Measurements from ENCODE around the gene SKIDA1. TPM values are rescaled to one million over a fixed set of nuclear protein-coding genes. Genes with fewer than 3 reads are reported as not detected.

SKIDA1 gene
- total and polyA plus RNA-seq, 2 experiments from 2014 or later: 1.5 to 3.5 TPM

- TF ChIP-seq, protein P1, sequence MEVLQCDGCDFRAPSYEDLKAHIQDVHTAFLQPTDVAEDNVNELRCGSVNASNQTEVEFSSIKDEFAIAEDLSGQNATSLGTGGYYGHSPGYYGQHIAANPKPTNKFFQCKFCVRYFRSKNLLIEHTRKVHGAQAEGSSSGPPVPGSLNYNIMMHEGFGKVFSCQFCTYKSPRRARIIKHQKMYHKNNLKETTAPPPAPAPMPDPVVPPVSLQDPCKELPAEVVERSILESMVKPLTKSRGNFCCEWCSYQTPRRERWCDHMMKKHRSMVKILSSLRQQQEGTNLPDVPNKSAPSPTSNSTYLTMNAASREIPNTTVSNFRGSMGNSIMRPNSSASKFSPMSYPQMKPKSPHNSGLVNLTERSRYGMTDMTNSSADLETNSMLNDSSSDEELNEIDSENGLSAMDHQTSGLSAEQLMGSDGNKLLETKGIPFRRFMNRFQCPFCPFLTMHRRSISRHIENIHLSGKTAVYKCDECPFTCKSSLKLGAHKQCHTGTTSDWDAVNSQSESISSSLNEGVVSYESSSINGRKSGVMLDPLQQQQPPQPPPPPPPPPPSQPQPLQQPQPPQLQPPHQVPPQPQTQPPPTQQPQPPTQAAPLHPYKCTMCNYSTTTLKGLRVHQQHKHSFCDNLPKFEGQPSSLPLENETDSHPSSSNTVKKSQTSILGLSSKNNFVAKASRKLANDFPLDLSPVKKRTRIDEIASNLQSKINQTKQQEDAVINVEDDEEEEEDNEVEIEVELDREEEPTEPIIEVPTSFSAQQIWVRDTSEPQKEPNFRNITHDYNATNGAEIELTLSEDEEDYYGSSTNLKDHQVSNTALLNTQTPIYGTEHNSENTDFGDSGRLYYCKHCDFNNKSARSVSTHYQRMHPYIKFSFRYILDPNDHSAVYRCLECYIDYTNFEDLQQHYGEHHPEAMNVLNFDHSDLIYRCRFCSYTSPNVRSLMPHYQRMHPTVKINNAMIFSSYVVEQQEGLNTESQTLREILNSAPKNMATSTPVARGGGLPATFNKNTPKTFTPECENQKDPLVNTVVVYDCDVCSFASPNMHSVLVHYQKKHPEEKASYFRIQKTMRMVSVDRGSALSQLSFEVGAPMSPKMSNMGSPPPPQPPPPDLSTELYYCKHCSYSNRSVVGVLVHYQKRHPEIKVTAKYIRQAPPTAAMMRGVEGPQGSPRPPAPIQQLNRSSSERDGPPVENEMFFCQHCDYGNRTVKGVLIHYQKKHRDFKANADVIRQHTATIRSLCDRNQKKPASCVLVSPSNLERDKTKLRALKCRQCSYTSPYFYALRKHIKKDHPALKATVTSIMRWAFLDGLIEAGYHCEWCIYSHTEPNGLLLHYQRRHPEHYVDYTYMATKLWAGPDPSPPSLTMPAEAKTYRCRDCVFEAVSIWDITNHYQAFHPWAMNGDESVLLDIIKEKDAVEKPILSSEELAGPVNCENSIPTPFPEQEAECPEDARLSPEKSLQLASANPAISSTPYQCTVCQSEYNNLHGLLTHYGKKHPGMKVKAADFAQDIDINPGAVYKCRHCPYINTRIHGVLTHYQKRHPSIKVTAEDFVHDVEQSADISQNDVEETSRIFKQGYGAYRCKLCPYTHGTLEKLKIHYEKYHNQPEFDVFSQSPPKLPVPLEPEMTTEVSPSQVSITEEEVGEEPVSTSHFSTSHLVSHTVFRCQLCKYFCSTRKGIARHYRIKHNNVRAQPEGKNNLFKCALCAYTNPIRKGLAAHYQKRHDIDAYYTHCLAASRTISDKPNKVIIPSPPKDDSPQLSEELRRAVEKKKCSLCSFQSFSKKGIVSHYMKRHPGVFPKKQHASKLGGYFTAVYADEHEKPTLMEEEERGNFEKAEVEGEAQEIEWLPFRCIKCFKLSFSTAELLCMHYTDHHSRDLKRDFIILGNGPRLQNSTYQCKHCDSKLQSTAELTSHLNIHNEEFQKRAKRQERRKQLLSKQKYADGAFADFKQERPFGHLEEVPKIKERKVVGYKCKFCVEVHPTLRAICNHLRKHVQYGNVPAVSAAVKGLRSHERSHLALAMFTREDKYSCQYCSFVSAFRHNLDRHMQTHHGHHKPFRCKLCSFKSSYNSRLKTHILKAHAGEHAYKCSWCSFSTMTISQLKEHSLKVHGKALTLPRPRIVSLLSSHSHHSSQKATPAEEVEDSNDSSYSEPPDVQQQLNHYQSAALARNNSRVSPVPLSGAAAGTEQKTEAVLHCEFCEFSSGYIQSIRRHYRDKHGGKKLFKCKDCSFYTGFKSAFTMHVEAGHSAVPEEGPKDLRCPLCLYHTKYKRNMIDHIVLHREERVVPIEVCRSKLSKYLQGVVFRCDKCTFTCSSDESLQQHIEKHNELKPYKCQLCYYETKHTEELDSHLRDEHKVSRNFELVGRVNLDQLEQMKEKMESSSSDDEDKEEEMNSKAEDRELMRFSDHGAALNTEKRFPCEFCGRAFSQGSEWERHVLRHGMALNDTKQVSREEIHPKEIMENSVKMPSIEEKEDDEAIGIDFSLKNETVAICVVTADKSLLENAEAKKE (CRISPR knock-in tag; IDR thresholded peaks at IDR 0.05): no peak
- no peak for TF ChIP-seq EZH2phosphoT487 (IDR thresholded peaks at IDR 0.05; ENCODE audit: unreplicated experiment)
- TF ChIP-seq CTCF (conservative IDR thresholded peaks at IDR 0.05; ENCODE audit: low read depth in 2 of 2): no peak
- TF ChIP-seq ZNF114 (CRISPR knock-in tag; IDR thresholded peaks at IDR 0.05): no peak
- no peak for TF ChIP-seq ETS1 (IDR thresholded peaks at IDR 0.05)
- no peak for TF ChIP-seq JUNB (IDR thresholded peaks at IDR 0.05; ENCODE audit: unreplicated experiment)
Observed at GRCh38 chr10:21534280-21534586, 8.8 kb upstream of the SKIDA1 start (continued).
